ENCODE results near the gene CYFIP2.

Gene CYFIP2

GRCh38 chr5:157323107-157323706 lies 57.3 kb downstream of the CYFIP2 start:
- TF ChIP-seq CTCF (conservative IDR thresholded peaks at IDR 0.05; ENCODE audit: low read depth, low read length) = peak; percentile 38; the same call in 1 of the 2 replicates

GRCh38 chr5:157324237-157324636 lies 58.3 kb downstream of the CYFIP2 start:
- H3K36me3 ChIP-seq (ENCODE audit: insufficient read depth) = no peaks in the 10 kb centered on the region
- peak; percentile 61 for TF ChIP-seq CTCF (conservative IDR thresholded peaks at IDR 0.05; ENCODE audit: low read depth, low read length)
- no peaks in the 10 kb centered on the region for H4K20me1 ChIP-seq (ENCODE audit: insufficient read depth)
- no peak overlapping the region for H3K4me3 ChIP-seq (IDR thresholded peaks at IDR 0.05; ENCODE audit: insufficient read depth, low read depth, low read length)
- no peaks in the 10 kb centered on the region for H3K27me3 ChIP-seq (ENCODE audit: insufficient read depth, low read depth)
- no peak overlapping the region for H3K4me2 ChIP-seq
- H3K27ac ChIP-seq = no peak overlapping the region
- H2AFZ ChIP-seq (ENCODE audit: low read depth) = no peak overlapping the region
- H3K9ac ChIP-seq = no peak overlapping the region
- H3K79me2 ChIP-seq (ENCODE audit: insufficient read depth, low read depth) = no peaks in the 10 kb centered on the region
- H3K4me1 ChIP-seq (ENCODE audit: low read depth, poor library complexity, severe bottlenecking) = no peaks in the 10 kb centered on the region

More at GRCh38 chr5:157323107-157323706, 57.3 kb downstream of the CYFIP2 start:
- no peaks in the 10 kb centered on the region for H3K36me3 ChIP-seq (ENCODE audit: insufficient read depth)
- H3K79me2 ChIP-seq (ENCODE audit: insufficient read depth, low read depth) = no peaks in the 10 kb centered on the region
- H3K9ac ChIP-seq = no peak overlapping the region
- no peak overlapping the region for H3K27ac ChIP-seq
- no peaks in the 10 kb centered on the region for H3K27me3 ChIP-seq (ENCODE audit: insufficient read depth, low read depth)
- no peaks in the 10 kb centered on the region for H4K20me1 ChIP-seq (ENCODE audit: insufficient read depth)
- H3K4me1 ChIP-seq (ENCODE audit: low read depth, poor library complexity, severe bottlenecking) = no peaks in the 10 kb centered on the region
- H2AFZ ChIP-seq (ENCODE audit: low read depth) = no peak overlapping the region
- no peak overlapping the region for H3K4me2 ChIP-seq
- H3K4me3 ChIP-seq (IDR thresholded peaks at IDR 0.05; ENCODE audit: insufficient read depth, low read depth, low read length) = no peak overlapping the region

- no peaks in the 10 kb centered on the region for H3K4me1 ChIP-seq (ENCODE audit: low read depth, poor library complexity, severe bottlenecking)
- no peak overlapping the region for H3K4me3 ChIP-seq (IDR thresholded peaks at IDR 0.05; ENCODE audit: insufficient read depth, low read depth, low read length)
- H3K79me2 ChIP-seq (ENCODE audit: insufficient read depth, low read depth) = no peaks in the 10 kb centered on the region
- H3K27ac ChIP-seq = no peak overlapping the region
- no peak overlapping the region for H3K4me2 ChIP-seq
- no peaks in the 10 kb centered on the region for H3K27me3 ChIP-seq (ENCODE audit: insufficient read depth, low read depth)
- TF ChIP-seq CTCF (conservative IDR thresholded peaks at IDR 0.05; ENCODE audit: low read depth, low read length) = no peak
- no peak overlapping the region for H2AFZ ChIP-seq (ENCODE audit: low read depth)
- H4K20me1 ChIP-seq (ENCODE audit: insufficient read depth) = no peaks in the 10 kb centered on the region
- no peaks in the 10 kb centered on the region for H3K36me3 ChIP-seq (ENCODE audit: insufficient read depth)
- no peak overlapping the region for H3K9ac ChIP-seq
Measured at GRCh38 chr5:157326440-157327005, 60.6 kb downstream of the CYFIP2 start.

GRCh38 chr5:157327771-157328170 lies 61.8 kb downstream of the CYFIP2 start:
- Histone ChIP-seq H3K4me3 (IDR thresholded peaks at IDR 0.05; ENCODE audit: insufficient read depth, low read depth, low read length) (no peak overlapping the region), H3K36me3 (ENCODE audit: insufficient read depth) (no peaks in the 10 kb centered on the region), H3K4me2 (no peak overlapping the region), H3K4me1 (ENCODE audit: low read depth, poor library complexity, severe bottlenecking) (no peaks in the 10 kb centered on the region), H4K20me1 (ENCODE audit: insufficient read depth) (no peaks in the 10 kb centered on the region), H3K9ac (no peak overlapping the region), H2AFZ (ENCODE audit: low read depth) (no peak overlapping the region), H3K27ac (no peak overlapping the region), H3K27me3 (ENCODE audit: insufficient read depth, low read depth) (no peaks in the 10 kb centered on the region), H3K79me2 (ENCODE audit: insufficient read depth, low read depth) (no peaks in the 10 kb centered on the region)
- TF ChIP-seq CTCF (conservative IDR thresholded peaks at IDR 0.05; ENCODE audit: low read depth, low read length) = no peak
